ENCODE data around the gene INAFM2.

DNA sequence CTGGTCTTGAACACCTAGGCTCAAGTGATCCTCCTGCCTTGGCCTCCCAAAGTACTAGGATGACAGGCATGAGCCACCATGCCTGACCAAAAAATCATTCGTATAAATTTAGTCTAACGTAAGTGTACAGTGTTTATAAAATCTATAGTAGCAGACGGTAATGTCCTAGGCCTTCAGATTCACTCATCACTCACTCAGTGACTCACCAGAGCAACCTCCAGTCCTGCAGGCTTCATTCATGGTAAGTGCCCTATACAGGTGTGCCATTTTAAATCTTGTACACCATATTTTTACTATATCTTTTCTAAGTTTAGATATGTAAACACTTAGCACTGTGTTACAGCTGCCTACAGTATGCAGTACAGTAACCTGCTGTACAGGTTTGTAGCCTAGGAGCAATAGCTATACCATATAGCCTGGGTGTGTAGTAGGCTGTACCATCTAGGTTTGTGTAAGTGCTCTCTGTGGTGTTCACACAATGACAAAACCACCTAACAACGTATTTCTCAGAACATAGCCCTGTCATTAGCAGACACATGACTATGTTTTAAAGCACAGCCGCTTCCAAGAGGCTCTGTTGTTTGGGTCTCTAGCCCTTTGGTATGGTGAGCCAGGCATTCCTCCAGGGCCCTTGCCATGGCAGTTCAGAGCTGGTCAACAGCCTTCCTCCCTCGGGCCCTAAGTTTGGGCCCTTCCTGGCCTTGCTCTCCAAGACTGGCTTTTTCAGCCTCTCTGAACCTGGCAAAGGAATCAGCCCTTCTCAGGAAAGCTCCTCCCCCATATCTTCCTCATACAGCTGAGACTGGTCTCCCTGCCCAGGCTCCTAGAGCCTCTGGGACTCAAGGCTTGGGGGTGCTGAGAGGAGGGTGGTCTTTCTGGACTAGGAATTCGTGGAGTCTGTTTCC, 19.2 kb downstream of the INAFM2 start:
- TF ChIP-seq, protein P1, sequence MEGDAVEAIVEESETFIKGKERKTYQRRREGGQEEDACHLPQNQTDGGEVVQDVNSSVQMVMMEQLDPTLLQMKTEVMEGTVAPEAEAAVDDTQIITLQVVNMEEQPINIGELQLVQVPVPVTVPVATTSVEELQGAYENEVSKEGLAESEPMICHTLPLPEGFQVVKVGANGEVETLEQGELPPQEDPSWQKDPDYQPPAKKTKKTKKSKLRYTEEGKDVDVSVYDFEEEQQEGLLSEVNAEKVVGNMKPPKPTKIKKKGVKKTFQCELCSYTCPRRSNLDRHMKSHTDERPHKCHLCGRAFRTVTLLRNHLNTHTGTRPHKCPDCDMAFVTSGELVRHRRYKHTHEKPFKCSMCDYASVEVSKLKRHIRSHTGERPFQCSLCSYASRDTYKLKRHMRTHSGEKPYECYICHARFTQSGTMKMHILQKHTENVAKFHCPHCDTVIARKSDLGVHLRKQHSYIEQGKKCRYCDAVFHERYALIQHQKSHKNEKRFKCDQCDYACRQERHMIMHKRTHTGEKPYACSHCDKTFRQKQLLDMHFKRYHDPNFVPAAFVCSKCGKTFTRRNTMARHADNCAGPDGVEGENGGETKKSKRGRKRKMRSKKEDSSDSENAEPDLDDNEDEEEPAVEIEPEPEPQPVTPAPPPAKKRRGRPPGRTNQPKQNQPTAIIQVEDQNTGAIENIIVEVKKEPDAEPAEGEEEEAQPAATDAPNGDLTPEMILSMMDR (IDR thresholded peaks at IDR 0.05): no peak
- no peak for TF ChIP-seq POLR2A (IDR thresholded peaks at IDR 0.05; ENCODE audit: low read depth)

Data from esophagus muscularis mucosa (tissue), 3 donors.